IPS-18a (cell line): ENCODE measurements around the gene ABCC6.
"Not testable (repeated sequence)": the region's sequence is repeated elsewhere in the genome, so short reads cannot be mapped to it uniquely, and the experiment has no call there.

ENCODE experiments used
- H3K27ac ChIP-seq: one replicate; pipeline ENCODE4 v1.5.1; 2013; ENCODE audit warnings: low read length
- H3K27me3 ChIP-seq: one replicate; pipeline ENCODE4 v1.6.1; 2013; ENCODE audit warnings: mild to moderate bottlenecking, low read length; ENCODE audit not compliant: control insufficient read depth, insufficient read depth
- H3K36me3 ChIP-seq: one replicate; pipeline ENCODE4 v1.6.1; 2013; ENCODE audit warnings: low read depth, low read length; ENCODE audit not compliant: control insufficient read depth
- H3K4me1 ChIP-seq: one replicate; pipeline ENCODE4 v1.6.1; 2013; ENCODE audit warnings: low read depth, low read length; ENCODE audit not compliant: control insufficient read depth
- H3K4me3 ChIP-seq: one replicate; pipeline ENCODE4 v1.5.1; 2013; ENCODE audit warnings: low read length
- H3K9ac ChIP-seq: one replicate; pipeline ENCODE4 v1.6.1; 2013; ENCODE audit warnings: mild to moderate bottlenecking, low read length, moderate library complexity
- H3K9me3 ChIP-seq: one replicate; pipeline ENCODE4 v1.6.1; 2013; ENCODE audit warnings: low read depth, low read length; ENCODE audit not compliant: control insufficient read depth

ABCC6 gene

GRCh38 chr16:16166949-16167348 lies 56.3 kb downstream of the ABCC6 start:
- H3K36me3 ChIP-seq = no peaks in the 10 kb centered on the region
- no peak overlapping the region for H3K9ac ChIP-seq
- no peak overlapping the region for H3K27ac ChIP-seq
- H3K4me3 ChIP-seq = no peak overlapping the region
- no peaks in the 10 kb centered on the region for H3K4me1 ChIP-seq
- no peaks in the 10 kb centered on the region for H3K27me3 ChIP-seq
- H3K9me3 ChIP-seq = no peaks in the 10 kb centered on the region

- Histone ChIP-seq H3K4me3 (no peak overlapping the region), H3K9me3 (no peaks in the 10 kb centered on the region), H3K36me3 (no peaks in the 10 kb centered on the region), H3K27ac (no peak overlapping the region), H3K9ac (no peak overlapping the region), H3K27me3 (no peaks in the 10 kb centered on the region), H3K4me1 (no peaks in the 10 kb centered on the region)
Observed at GRCh38 chr16:16166085-16166484, 57.2 kb downstream of the ABCC6 start.

- H3K9me3 ChIP-seq = peaks cover 3% of the 10 kb centered on the region
- no peaks in the 10 kb centered on the region for H3K36me3 ChIP-seq
Observed at GRCh38 chr16:16164243-16164642, 59.1 kb downstream of the ABCC6 start.

GRCh38 chr16:16163571-16163970 lies 59.7 kb downstream of the ABCC6 start:
- Histone ChIP-seq H3K36me3 (no peaks in the 10 kb centered on the region), H3K27me3 (no peaks in the 10 kb centered on the region), H3K9ac (no peak overlapping the region), H3K4me3 (no peak overlapping the region), H3K4me1 (no peaks in the 10 kb centered on the region), H3K9me3 (peaks cover 8% of the 10 kb centered on the region), H3K27ac (no peak overlapping the region)

More at GRCh38 chr16:16164243-16164642, 59.1 kb downstream of the ABCC6 start:
- Histone ChIP-seq H3K27ac (no peak overlapping the region), H3K4me3 (no peak overlapping the region), H3K4me1 (no peaks in the 10 kb centered on the region), H3K27me3 (no peaks in the 10 kb centered on the region), H3K9ac (no peak overlapping the region)

- no peaks in the 10 kb centered on the region for H3K27me3 ChIP-seq
- H3K4me3 ChIP-seq = no peak overlapping the region
- H3K36me3 ChIP-seq = no peaks in the 10 kb centered on the region
- no peak overlapping the region for H3K9ac ChIP-seq
- no peaks in the 10 kb centered on the region for H3K4me1 ChIP-seq
- peaks cover 12% of the 10 kb centered on the region for H3K9me3 ChIP-seq
- H3K27ac ChIP-seq = no peak overlapping the region
Observed at GRCh38 chr16:16163109-16163508, 60.2 kb downstream of the ABCC6 start.

- H3K27me3 ChIP-seq = no peaks in the 10 kb centered on the region
- H3K4me1 ChIP-seq = no peaks in the 10 kb centered on the region
- no peaks in the 10 kb centered on the region for H3K36me3 ChIP-seq
- H3K9ac ChIP-seq = no peak overlapping the region
- H3K4me3 ChIP-seq = no peak overlapping the region
- H3K27ac ChIP-seq = no peak overlapping the region
- peaks cover 12% of the 10 kb centered on the region for H3K9me3 ChIP-seq
Observed at GRCh38 chr16:16162591-16162990, 60.7 kb downstream of the ABCC6 start.

GRCh38 chr16:16161840-16162239 lies 61.5 kb downstream of the ABCC6 start:
- peaks cover 12% of the 10 kb centered on the region for H3K9me3 ChIP-seq
- not testable (repeated sequence) for H3K4me1 ChIP-seq, H3K4me3 ChIP-seq, H3K27me3 ChIP-seq, H3K27ac ChIP-seq, H3K36me3 ChIP-seq, H3K9ac ChIP-seq

- H3K27me3 ChIP-seq = no peaks in the 10 kb centered on the region
Observed at GRCh38 chr16:16161319-16161718, 62.0 kb downstream of the ABCC6 start.

GRCh38 chr16:16159662-16160061 lies 63.6 kb downstream of the ABCC6 start:
- H3K27ac ChIP-seq = no peak overlapping the region
- no peak overlapping the region for H3K9ac ChIP-seq
- H3K9me3 ChIP-seq = peaks cover 12% of the 10 kb centered on the region
- H3K4me1 ChIP-seq = no peaks in the 10 kb centered on the region
- H3K27me3 ChIP-seq = no peaks in the 10 kb centered on the region
- H3K36me3 ChIP-seq = no peaks in the 10 kb centered on the region
- H3K4me3 ChIP-seq = no peak overlapping the region

More at GRCh38 chr16:16161319-16161718, 62.0 kb downstream of the ABCC6 start:
- Histone ChIP-seq H3K36me3 (no peaks in the 10 kb centered on the region), H3K27ac (no peak overlapping the region), H3K4me1 (no peaks in the 10 kb centered on the region), H3K4me3 (no peak overlapping the region), H3K9me3 (peaks cover 12% of the 10 kb centered on the region), H3K9ac (no peak overlapping the region)

- H3K9me3 ChIP-seq = peaks cover 12% of the 10 kb centered on the region
- H3K4me3 ChIP-seq = no peak overlapping the region
- H3K27ac ChIP-seq = no peak overlapping the region
- no peaks in the 10 kb centered on the region for H3K36me3 ChIP-seq
- no peaks in the 10 kb centered on the region for H3K4me1 ChIP-seq
- no peak overlapping the region for H3K9ac ChIP-seq
- H3K27me3 ChIP-seq = no peaks in the 10 kb centered on the region
Observed at GRCh38 chr16:16158741-16159374, 64.4 kb downstream of the ABCC6 start.

GRCh38 chr16:16158082-16158658 lies 65.1 kb downstream of the ABCC6 start:
- Histone ChIP-seq H3K36me3 (no peaks in the 10 kb centered on the region), H3K27ac (no peak overlapping the region), H3K27me3 (no peaks in the 10 kb centered on the region), H3K4me1 (no peaks in the 10 kb centered on the region), H3K9ac (no peak overlapping the region), H3K4me3 (no peak overlapping the region), H3K9me3 (peaks cover 12% of the 10 kb centered on the region)

- no peaks in the 10 kb centered on the region for H3K36me3 ChIP-seq
- H3K4me3 ChIP-seq = no peak overlapping the region
- H3K9ac ChIP-seq = no peak overlapping the region
- no peaks in the 10 kb centered on the region for H3K27me3 ChIP-seq
- H3K27ac ChIP-seq = no peak overlapping the region
- H3K4me1 ChIP-seq = no peaks in the 10 kb centered on the region
- H3K9me3 ChIP-seq = peaks cover 12% of the 10 kb centered on the region
Observed at GRCh38 chr16:16157166-16157565, 66.1 kb downstream of the ABCC6 start.
